ENCODE results near the gene CD300A.

GRCh38 chr17:74525781-74526288 is 59.4 kb downstream of the CD300A start:
- TF ChIP-seq CTCF (IDR thresholded peaks at IDR 0.05): no peak
- no peak for TF ChIP-seq EZH2 (IDR thresholded peaks at IDR 0.05; ENCODE audit: borderline replicate concordance, insufficient read depth, low read depth, low read length, poor library complexity, severe bottlenecking)

Data from B cell (primary cell).